ENCODE results near the gene HOXD13. TPM values are rescaled to one million over a fixed set of nuclear protein-coding genes. Genes with fewer than 3 reads are reported as not detected.

The HOXD13 gene
- polyA plus RNA-seq, 2 of the 4 experiments (the other 2 are of a cell fraction), result 0.13 to 0.35 TPM

DNA sequence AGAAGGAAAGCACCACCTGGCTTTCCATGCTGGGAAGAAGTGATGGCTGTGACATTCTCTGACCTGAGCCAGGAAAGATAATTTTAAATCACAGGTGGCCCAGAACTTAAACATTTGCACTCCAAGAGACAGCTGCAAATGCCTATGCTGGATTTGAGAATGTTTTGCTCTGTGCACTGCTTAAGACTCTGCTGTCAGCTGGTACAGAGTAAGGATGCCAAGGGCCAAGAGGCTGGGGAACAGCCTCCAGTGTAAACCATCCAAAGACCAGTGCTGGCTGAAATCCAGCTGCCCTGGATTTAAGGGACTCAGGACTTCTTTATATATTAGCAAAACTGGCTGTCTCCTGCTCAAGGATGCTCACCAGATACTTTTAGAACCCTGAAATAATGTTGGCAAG lies 40.9 kb downstream of the HOXD13 start:
- POLR2A ChIA-PET, result no interaction called here
- peaks cover 10% of the 10 kb centered on the region; the same call in 2 of the 3 replicates for H3K4me1 ChIP-seq

DNA sequence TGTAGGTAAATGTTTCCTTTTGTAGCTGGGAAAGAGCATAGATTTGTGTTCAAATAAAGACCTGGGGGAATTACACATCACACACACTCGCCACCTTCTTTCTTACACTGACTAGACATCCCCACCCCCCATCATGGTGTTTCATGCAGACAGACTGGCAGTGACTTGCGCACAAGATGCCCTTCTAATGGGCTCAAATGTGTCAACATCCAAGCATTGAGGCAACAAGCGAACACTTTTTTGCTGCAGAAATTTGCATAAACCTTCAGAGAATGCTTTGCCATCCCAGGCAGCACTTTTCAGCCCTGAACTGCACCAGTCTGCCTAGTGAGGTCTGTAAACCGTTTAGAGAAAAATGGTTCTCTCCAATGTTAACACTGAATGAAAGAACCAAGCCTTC lies 41.5 kb downstream of the HOXD13 start:
- Histone ChIP-seq H3K4me3 (no peak overlapping the region), H3K4me2 (no peak overlapping the region), H3K27ac (no peak overlapping the region), H3K9me3 (no peaks in the 10 kb centered on the region), H3K4me1 (peaks cover 10% of the 10 kb centered on the region; the same call in 2 of the 3 replicates)
- WGBS (ENCODE audit: missing lambda C conversion rate), result 81% methylated on average over 4 of the region's 4 CpGs
- CTCF ChIA-PET, result interaction anchor here (0.9 to 9.5 kb wide), 9 partner anchors 14 to 1015 kb away, joined by 3 to 139 read pairs (median 4); no protein-coding TSS in a partner anchor
- ATAC-seq (no peak), FAIRE-seq (no peak), DNase-seq (ENCODE audit: low read depth in 1 of 2, low spot score in 1 of 2) (no peak)
- TF ChIP-seq RCOR1 (IDR thresholded peaks at IDR 0.05; ENCODE audit: low read depth, low read length) (no peak), FOSL2 (IDR thresholded peaks at IDR 0.05) (no peak), FOSL2 (CRISPR knock-in tag; IDR thresholded peaks at IDR 0.05) (no peak), MAZ (IDR thresholded peaks at IDR 0.05; ENCODE audit: borderline replicate concordance, low read depth, low read length) (no peak), KDM1A (IDR thresholded peaks at IDR 0.05; ENCODE audit: low read depth) (no peak), RAD21 (conservative IDR thresholded peaks at IDR 0.05 in 1 of 2, IDR thresholded peaks at IDR 0.05 in 1 of 2) (no peak), EHF (CRISPR knock-in tag; IDR thresholded peaks at IDR 0.05) (no peak), JUN (IDR thresholded peaks at IDR 0.05) (no peak), CEBPB (IDR thresholded peaks at IDR 0.05) (no peak), CHD2 (IDR thresholded peaks at IDR 0.05; ENCODE audit: low read length, partially characterized antibody) (no peak), ZC3H11A (IDR thresholded peaks at IDR 0.05) (no peak), FOXS1 (CRISPR knock-in tag; IDR thresholded peaks at IDR 0.05) (no peak), SMC3 (IDR thresholded peaks at IDR 0.05) (no peak), TFCP2L1 (CRISPR knock-in tag; IDR thresholded peaks at IDR 0.05) (no peak)
- TF ChIP-seq, protein P1, sequence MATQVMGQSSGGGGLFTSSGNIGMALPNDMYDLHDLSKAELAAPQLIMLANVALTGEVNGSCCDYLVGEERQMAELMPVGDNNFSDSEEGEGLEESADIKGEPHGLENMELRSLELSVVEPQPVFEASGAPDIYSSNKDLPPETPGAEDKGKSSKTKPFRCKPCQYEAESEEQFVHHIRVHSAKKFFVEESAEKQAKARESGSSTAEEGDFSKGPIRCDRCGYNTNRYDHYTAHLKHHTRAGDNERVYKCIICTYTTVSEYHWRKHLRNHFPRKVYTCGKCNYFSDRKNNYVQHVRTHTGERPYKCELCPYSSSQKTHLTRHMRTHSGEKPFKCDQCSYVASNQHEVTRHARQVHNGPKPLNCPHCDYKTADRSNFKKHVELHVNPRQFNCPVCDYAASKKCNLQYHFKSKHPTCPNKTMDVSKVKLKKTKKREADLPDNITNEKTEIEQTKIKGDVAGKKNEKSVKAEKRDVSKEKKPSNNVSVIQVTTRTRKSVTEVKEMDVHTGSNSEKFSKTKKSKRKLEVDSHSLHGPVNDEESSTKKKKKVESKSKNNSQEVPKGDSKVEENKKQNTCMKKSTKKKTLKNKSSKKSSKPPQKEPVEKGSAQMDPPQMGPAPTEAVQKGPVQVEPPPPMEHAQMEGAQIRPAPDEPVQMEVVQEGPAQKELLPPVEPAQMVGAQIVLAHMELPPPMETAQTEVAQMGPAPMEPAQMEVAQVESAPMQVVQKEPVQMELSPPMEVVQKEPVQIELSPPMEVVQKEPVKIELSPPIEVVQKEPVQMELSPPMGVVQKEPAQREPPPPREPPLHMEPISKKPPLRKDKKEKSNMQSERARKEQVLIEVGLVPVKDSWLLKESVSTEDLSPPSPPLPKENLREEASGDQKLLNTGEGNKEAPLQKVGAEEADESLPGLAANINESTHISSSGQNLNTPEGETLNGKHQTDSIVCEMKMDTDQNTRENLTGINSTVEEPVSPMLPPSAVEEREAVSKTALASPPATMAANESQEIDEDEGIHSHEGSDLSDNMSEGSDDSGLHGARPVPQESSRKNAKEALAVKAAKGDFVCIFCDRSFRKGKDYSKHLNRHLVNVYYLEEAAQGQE (IDR thresholded peaks at IDR 0.05), result no peak
- POLR2A ChIA-PET, result no interaction called here

More for the DNA sequence above, 40.9 kb downstream of the HOXD13 start:
- no peak overlapping the region for H3K4me3 ChIP-seq
- H3K4me2 ChIP-seq, result no peak overlapping the region
- DNase-seq (ENCODE audit: low read depth in 1 of 2, low spot score in 1 of 2) (no peak), ATAC-seq (no peak), FAIRE-seq (no peak)
- H3K9me3 ChIP-seq, result no peaks in the 10 kb centered on the region
- CTCF ChIA-PET, result interaction anchor here (1.3 to 9.5 kb wide), 7 partner anchors 22 to 1015 kb away, joined by 3 to 139 read pairs (median 8); no protein-coding TSS in a partner anchor
- no peak overlapping the region for H3K27ac ChIP-seq
- TF ChIP-seq HOXA7 (CRISPR knock-in tag; IDR thresholded peaks at IDR 0.05), result no peak
- TF ChIP-seq, protein P2, sequence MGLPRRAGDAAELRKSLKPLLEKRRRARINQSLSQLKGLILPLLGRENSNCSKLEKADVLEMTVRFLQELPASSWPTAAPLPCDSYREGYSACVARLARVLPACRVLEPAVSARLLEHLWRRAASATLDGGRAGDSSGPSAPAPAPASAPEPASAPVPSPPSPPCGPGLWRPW (IDR thresholded peaks at IDR 0.05), result no peak
- no peak for TF ChIP-seq MAZ (IDR thresholded peaks at IDR 0.05; ENCODE audit: borderline replicate concordance, low read depth, low read length)

DNA sequence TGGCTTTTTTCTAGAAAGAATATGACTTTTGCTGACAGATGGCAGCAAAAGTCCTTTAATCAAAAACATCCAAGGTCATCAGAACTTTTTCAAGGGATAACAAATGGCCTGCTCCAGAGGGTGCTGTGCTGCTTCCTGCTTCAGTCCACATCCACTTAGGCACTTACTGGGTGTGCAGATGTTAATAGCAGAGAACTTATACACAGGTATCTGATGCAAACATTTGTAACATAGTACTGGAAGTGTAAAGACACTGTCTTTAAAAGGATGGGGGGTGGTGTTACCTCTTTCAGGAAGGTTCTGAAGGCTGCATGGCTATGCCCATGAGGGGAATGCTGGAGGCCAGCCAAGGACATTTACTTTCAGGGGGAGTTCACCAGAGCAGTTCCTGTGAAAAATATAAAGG lies 42.5 kb downstream of the HOXD13 start:
- H3K4me3 ChIP-seq, result no peak overlapping the region
- no peaks in the 10 kb centered on the region for H3K9me3 ChIP-seq
- POLR2A ChIA-PET, result no interaction called here
- peak overlapping the region; percentile 60; the same call in 2 of the 3 replicates for H3K4me2 ChIP-seq
- TF ChIP-seq RAD21 (conservative IDR thresholded peaks at IDR 0.05 in 1 of 2, IDR thresholded peaks at IDR 0.05 in 1 of 2) (peak; percentile 36 to 50; a peak in 3 of 5 replicates), CEBPB (IDR thresholded peaks at IDR 0.05) (no peak), SMC3 (IDR thresholded peaks at IDR 0.05) (peak; percentile 29; the same call in 2 of the 3 replicates), RCOR1 (IDR thresholded peaks at IDR 0.05; ENCODE audit: low read depth, low read length) (no peak)
- DNase-seq (ENCODE audit: low read depth in 1 of 2, low spot score in 1 of 2), result peak in 1 of 2 experiments; percentile 15
- peaks cover 10% of the 10 kb centered on the region; the same call in 2 of the 3 replicates for H3K4me1 ChIP-seq
- CTCF ChIA-PET, result interaction anchor here (1.6 to 9.5 kb wide), 7 partner anchors 8 to 1014 kb away, joined by 4 to 216 read pairs (median 11); no protein-coding TSS in a partner anchor
- peak overlapping the region; percentile 80 to 87; a peak in 3 of 6 replicates for H3K27ac ChIP-seq
- no peak for FAIRE-seq
- ATAC-seq, result no peak

All from A549 (cell line).